AG04450 (cell line): ENCODE measurements around the gene WDR45. TPM values are rescaled to one million over a fixed set of nuclear protein-coding genes. Genes with fewer than 3 reads are reported as not detected.
A peak's percentile ranks its signal among the peaks of the same experiment; 100 is the strongest.

ENCODE experiments used
- CTCF ChIA-PET: fragments of 300-600, 350-600 bp; formaldehyde crosslinking; extraction: SDS; loops from one replicate; lab custom pipeline; 2022; ENCODE audit warnings: antibody characterized with exemption, inconsistent platforms; lab: Charles Lee
- POLR2A ChIA-PET: fragments of 350-600 bp; formaldehyde crosslinking; extraction: SDS; loops from one replicate; lab custom pipeline; 2021; ENCODE audit warnings: antibody characterized with exemption, inconsistent platforms; lab: Yijun Ruan, JAX
- DNase-seq: peaks from one replicate; pipeline ENCODE4 v3.0.0-alpha.2; 2011; ENCODE audit warnings: low read depth, low spot score
- H3K27ac ChIP-seq: one replicate; pipeline ENCODE4 v1.5.1; 2012; ENCODE audit warnings: low read depth, low read length, control low read depth
- H3K27me3 ChIP-seq: one replicate; pipeline ENCODE4 v1.6.0; 2012; ENCODE audit warnings: low read length; ENCODE audit not compliant: control insufficient read depth, insufficient read depth
- H3K4me3 ChIP-seq: 2 replicates; pipeline ENCODE4 v1.5.1; 2011; ENCODE audit warnings: mild to moderate bottlenecking, low read depth, low read length, control low read depth
- H3K9me3 ChIP-seq: 2 replicates; pipeline ENCODE4 v1.5.1; 2012; ENCODE audit warnings: low read length; ENCODE audit not compliant: control insufficient read depth, insufficient read depth
- CTCF ChIP-seq: IDR thresholded peaks from 2 replicates; pipeline ENCODE4 v1.5.1; 2011; ENCODE audit warnings: low read depth, low read length, control low read depth, inconsistent platforms
- polyA plus RNA-seq: library from polyadenylated mRNA; depleted of rRNA; stranded (reverse); fragments of >200 nt; gene quantifications from 2 replicates; pipeline ENCODE4 v1.2.3, GENCODE V29; 2011

The WDR45 gene
- polyA plus RNA-seq, 1 experiment = 78.4 TPM

DNA sequence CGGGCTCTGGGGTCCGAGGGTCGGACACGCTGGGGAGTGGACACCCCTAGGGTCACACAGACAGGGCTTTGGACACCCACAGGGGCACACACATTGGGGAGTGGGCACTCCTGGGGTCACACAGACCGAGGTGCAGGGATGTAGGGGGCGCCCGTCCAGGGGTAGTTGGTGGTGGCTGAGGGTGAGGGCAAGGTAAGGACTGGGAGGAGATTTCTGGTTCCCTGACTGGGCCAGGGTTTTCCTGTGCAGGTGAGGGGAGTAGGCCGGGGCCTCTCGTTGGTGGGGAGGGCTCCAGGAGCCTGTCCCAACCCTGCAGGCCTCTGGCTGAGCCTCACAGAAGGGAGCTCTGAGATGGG is 21.9 kb upstream of the WDR45 start:
- Histone ChIP-seq H3K4me3 (peak overlapping the region; percentile 59), H3K27ac (no peak overlapping the region), H3K27me3 (no peaks in the 10 kb centered on the region), H3K9me3 (no peaks in the 10 kb centered on the region)
- CTCF ChIA-PET = no interaction called here
- TF ChIP-seq CTCF = no peak
- DNase-seq = no peak
- POLR2A ChIA-PET = interaction anchor here (0.6 kb wide), 1 partner anchor 573 kb away, joined by 3 read pairs; no protein-coding TSS in a partner anchor

DNA sequence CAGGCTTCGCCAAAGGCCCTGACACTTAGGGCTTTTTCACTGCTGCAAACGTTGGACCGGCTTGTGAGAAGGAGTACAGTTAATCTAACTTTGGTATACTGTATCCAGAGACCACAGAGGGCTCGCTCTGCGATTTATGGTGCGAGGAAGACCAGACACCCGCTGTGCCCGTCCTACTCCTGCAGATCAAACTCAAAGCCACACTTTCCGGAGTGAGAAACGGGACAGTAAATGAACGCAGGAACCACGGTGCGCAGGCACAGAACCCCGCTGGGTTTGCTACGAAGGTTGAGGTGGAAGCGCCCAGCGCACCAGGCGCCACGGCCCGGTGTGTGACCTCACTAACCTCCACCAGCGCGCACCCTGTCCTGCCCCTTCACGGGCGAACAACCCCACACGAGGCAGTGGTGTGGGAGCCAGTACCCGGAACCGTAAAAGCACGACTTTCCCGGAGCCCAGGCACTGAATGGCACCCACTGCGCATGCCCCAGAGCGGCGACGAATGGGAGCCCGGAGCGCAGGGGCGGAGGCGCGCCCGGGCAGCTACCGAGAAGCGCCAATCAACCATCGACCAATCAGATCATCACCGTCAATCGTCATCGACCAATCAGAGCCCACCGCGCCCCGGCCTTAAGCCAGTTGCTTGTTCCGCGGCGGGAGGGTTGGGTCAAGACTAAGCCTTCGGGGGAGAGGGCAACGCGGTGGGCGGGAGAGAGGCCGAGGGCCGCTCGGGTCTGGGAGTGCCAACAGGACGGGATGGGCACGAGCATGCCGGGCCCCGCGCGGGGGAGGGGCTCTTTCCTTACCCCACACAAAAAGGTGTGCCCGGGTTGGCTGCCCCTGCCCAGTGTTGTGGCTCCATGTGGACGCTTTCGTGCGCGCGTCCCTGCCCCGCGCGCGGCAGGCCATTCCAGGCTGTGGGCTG is 21.3 kb upstream of the WDR45 start:
- Histone ChIP-seq H3K27me3 (no peaks in the 10 kb centered on the region), H3K9me3 (no peaks in the 10 kb centered on the region), H3K4me3 (peak overlapping the region; percentile 79), H3K27ac (no peak overlapping the region)
- POLR2A ChIA-PET = interaction anchor here (0.6 to 0.7 kb wide), 2 partner anchors 21 to 572 kb away, joined by 3 read pairs; partner anchors contain the start of gene WDR45
- CTCF ChIA-PET = no interaction called here
- DNase-seq = peak; percentile 73
- TF ChIP-seq CTCF = no peak

DNA sequence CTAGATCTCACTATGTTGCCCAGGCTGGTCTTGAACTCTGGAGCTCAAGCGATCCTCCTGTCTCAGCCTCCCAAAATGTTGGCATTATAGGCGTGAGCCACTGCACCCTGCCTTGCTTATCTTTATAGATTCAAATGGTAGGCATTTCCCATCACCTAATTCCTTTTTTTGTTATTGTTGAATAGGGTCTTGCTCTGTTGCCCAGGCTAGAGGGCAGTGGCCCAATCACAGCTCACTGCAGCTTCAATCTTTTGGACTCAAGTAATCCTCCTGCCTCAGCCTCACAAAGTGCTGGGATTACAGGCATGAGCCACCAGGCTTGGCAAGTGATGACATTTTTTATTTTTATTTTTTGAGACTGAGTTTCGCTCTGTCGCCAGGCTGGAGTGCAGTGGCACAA is 16.7 kb upstream of the WDR45 start:
- CTCF ChIA-PET = no interaction called here
- Histone ChIP-seq H3K27ac (no peak overlapping the region), H3K4me3 (no peak overlapping the region), H3K9me3 (no peaks in the 10 kb centered on the region), H3K27me3 (no peaks in the 10 kb centered on the region)
- DNase-seq = no peak
- no peak for TF ChIP-seq CTCF
- POLR2A ChIA-PET = no interaction called here

DNA sequence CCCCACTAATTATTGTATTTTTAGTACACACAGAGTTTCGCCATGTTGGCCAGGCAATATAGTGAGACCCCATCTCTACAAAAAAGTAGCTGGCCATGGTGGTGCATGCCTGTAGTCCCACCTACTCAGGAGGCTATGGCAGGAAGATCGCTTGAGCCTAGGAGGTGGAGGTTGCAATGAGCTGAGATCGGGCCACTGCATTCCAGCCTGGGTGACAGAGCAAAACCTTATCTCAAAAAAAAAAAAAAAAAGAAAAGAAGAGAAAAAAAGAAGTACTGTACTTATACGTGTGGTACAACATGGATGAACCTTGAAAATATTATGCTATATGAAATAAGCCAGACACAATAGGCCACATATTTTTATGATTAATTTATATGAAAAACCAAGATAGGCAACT is 9.9 kb upstream of the WDR45 start:
- ChIA-PET CTCF (interaction anchor here (0.5 kb wide), 1 partner anchor 8 kb away, joined by 3 read pairs; no protein-coding TSS in a partner anchor), POLR2A (no interaction called here)
- TF ChIP-seq CTCF = no peak
- Histone ChIP-seq H3K9me3 (no peaks in the 10 kb centered on the region), H3K27me3 (no peaks in the 10 kb centered on the region), H3K4me3 (no peak overlapping the region), H3K27ac (no peak overlapping the region)
- DNase-seq = no peak

- Histone ChIP-seq H3K27me3 (no peaks in the 10 kb centered on the region), H3K9me3 (no peaks in the 10 kb centered on the region; the same call in 1 of the 2 replicates), H3K27ac (no peak overlapping the region), H3K4me3 (no peak overlapping the region)
- ChIA-PET CTCF (no interaction called here), POLR2A (no interaction called here)
- no peak for TF ChIP-seq CTCF
- no peak for DNase-seq
Observed at GRCh38 chrX:49082271-49082871, 2.7 kb upstream of the WDR45 start.
